ENCODE measurements around the gene NRXN3. TPM values are rescaled to one million over a fixed set of nuclear protein-coding genes. Genes with fewer than 3 reads are reported as not detected.
A peak's percentile ranks its signal among the peaks of the same experiment; 100 is the strongest.

The NRXN3 gene
- polyA plus RNA-seq, 1 donor from 2014 or later = 110 TPM

- no peaks in the 10 kb centered on the region for H4K20me1 ChIP-seq (ENCODE audit: insufficient read depth)
- peak overlapping the region; percentile 0 for H3K27ac ChIP-seq (ENCODE audit: low read length)
- H3K79me2 ChIP-seq (replicated peaks; ENCODE audit: insufficient read depth, low read length) = no peaks in the 10 kb centered on the region
- H3F3A ChIP-seq (ENCODE audit: insufficient read depth, low read length, poor library complexity, severe bottlenecking) = no peaks in the 10 kb centered on the region
- no peaks in the 10 kb centered on the region for H3K27me3 ChIP-seq (ENCODE audit: insufficient read depth, low read depth, low read length)
- no peaks in the 10 kb centered on the region for H3K9me2 ChIP-seq (ENCODE audit: insufficient read depth, low read length)
- H3K4me3 ChIP-seq (ENCODE audit: low read length) = no peak overlapping the region
- H3K36me3 ChIP-seq (ENCODE audit: insufficient read depth, low read length) = no peaks in the 10 kb centered on the region
- no peak overlapping the region for H3K4me2 ChIP-seq (ENCODE audit: low read length)
- no peaks in the 10 kb centered on the region for H3K9me3 ChIP-seq (ENCODE audit: low read length)
- no peak overlapping the region for H3K9ac ChIP-seq (ENCODE audit: low read length)
- no peak overlapping the region for H2AFZ ChIP-seq (ENCODE audit: low read depth, low read length)
- TF ChIP-seq RAD21 (conservative IDR thresholded peaks at IDR 0.05) (no peak), EZH2 (IDR thresholded peaks at IDR 0.05; ENCODE audit: borderline replicate concordance, insufficient read depth, low read length, poor library complexity, severe bottlenecking) (no peak), CTCF (IDR thresholded peaks at IDR 0.05; ENCODE audit: poor library complexity, severe bottlenecking) (no peak), REST (IDR thresholded peaks at IDR 0.05; ENCODE audit: borderline replicate concordance) (no peak), EP300 (conservative IDR thresholded peaks at IDR 0.05; ENCODE audit: poor library complexity, severe bottlenecking) (no peak), MXI1 (conservative IDR thresholded peaks at IDR 0.05; ENCODE audit: poor library complexity, severe bottlenecking) (no peak)
Observed at GRCh38 chr14:79695307-79695706, 1525.1 kb downstream of the NRXN3 start.

- no peaks in the 10 kb centered on the region for H3K79me2 ChIP-seq (replicated peaks; ENCODE audit: insufficient read depth, low read length)
- no peak overlapping the region for H2AFZ ChIP-seq (ENCODE audit: low read depth, low read length)
- no peak overlapping the region for H3K27ac ChIP-seq (ENCODE audit: low read length)
- no peaks in the 10 kb centered on the region for H3F3A ChIP-seq (ENCODE audit: insufficient read depth, low read length, poor library complexity, severe bottlenecking)
- no peak overlapping the region for H3K9ac ChIP-seq (ENCODE audit: low read length)
- no peaks in the 10 kb centered on the region for H4K20me1 ChIP-seq (ENCODE audit: insufficient read depth)
- no peak overlapping the region for H3K4me3 ChIP-seq (ENCODE audit: low read length)
- H3K36me3 ChIP-seq (ENCODE audit: insufficient read depth, low read length) = no peaks in the 10 kb centered on the region
- no peaks in the 10 kb centered on the region for H3K9me3 ChIP-seq (ENCODE audit: low read length)
- H3K4me2 ChIP-seq (ENCODE audit: low read length) = no peak overlapping the region
- no peaks in the 10 kb centered on the region for H3K9me2 ChIP-seq (ENCODE audit: insufficient read depth, low read length)
- no peaks in the 10 kb centered on the region for H3K27me3 ChIP-seq (ENCODE audit: insufficient read depth, low read depth, low read length)
- no peak for TF ChIP-seq EP300 (conservative IDR thresholded peaks at IDR 0.05; ENCODE audit: poor library complexity, severe bottlenecking)
- TF ChIP-seq RAD21 (conservative IDR thresholded peaks at IDR 0.05) = no peak
- no peak for TF ChIP-seq TAF1 (IDR thresholded peaks at IDR 0.05; ENCODE audit: low read depth)
- no peak for TF ChIP-seq REST (IDR thresholded peaks at IDR 0.05; ENCODE audit: borderline replicate concordance)
- no peak for TF ChIP-seq EZH2 (IDR thresholded peaks at IDR 0.05; ENCODE audit: borderline replicate concordance, insufficient read depth, low read length, poor library complexity, severe bottlenecking)
- no peak for TF ChIP-seq CTCF (IDR thresholded peaks at IDR 0.05; ENCODE audit: poor library complexity, severe bottlenecking)
- TF ChIP-seq SMC3 (conservative IDR thresholded peaks at IDR 0.05; ENCODE audit: poor library complexity) = no peak
- no peak for TF ChIP-seq POLR2AphosphoS5 (IDR thresholded peaks at IDR 0.05)
- TF ChIP-seq MXI1 (conservative IDR thresholded peaks at IDR 0.05; ENCODE audit: poor library complexity, severe bottlenecking) = no peak
Observed at GRCh38 chr14:79698298-79698711, 1528.1 kb downstream of the NRXN3 start.
